Stimulated activated CD4-positive, alpha-beta T cell treated with anti-CD3 and anti-CD28 coated beads, Interleukin-15, amount 100 ng/mL, for 1 hour (primary cell): ENCODE measurements around the gene ITPR3.

Experiments
- DNase-seq, 2 donors: peaks; one replicate each; pipeline ENCODE4 v3.0.0-alpha.2; 2020; ENCODE audit warnings: low read depth in 1 of 2, low spot score in 1 of 2

The ITPR3 gene

GRCh38 chr6:33683576-33684427 lies 62.7 kb downstream of the ITPR3 start:
- DNase-seq = no peak

GRCh38 chr6:33684428-33684896 lies 63.3 kb downstream of the ITPR3 start:
- DNase-seq = no peak

- no peak for DNase-seq
Observed at GRCh38 chr6:33684983-33685382, 63.9 kb downstream of the ITPR3 start.

- no peak for DNase-seq
Observed at GRCh38 chr6:33685411-33686224, 64.5 kb downstream of the ITPR3 start.

GRCh38 chr6:33686225-33686924 lies 65.3 kb downstream of the ITPR3 start:
- DNase-seq = no peak

- DNase-seq = no peak
Observed at GRCh38 chr6:33686981-33687975, 66.2 kb downstream of the ITPR3 start.

GRCh38 chr6:33688006-33688405 lies 66.9 kb downstream of the ITPR3 start:
- no peak for DNase-seq

GRCh38 chr6:33688451-33689147 lies 67.5 kb downstream of the ITPR3 start:
- no peak for DNase-seq

GRCh38 chr6:33689148-33689494 lies 68.0 kb downstream of the ITPR3 start:
- no peak for DNase-seq

GRCh38 chr6:33689879-33690278 lies 68.8 kb downstream of the ITPR3 start:
- DNase-seq = no peak

- no peak for DNase-seq
Observed at GRCh38 chr6:33690766-33691165, 69.6 kb downstream of the ITPR3 start.

- DNase-seq = no peak
Observed at GRCh38 chr6:33691456-33692077, 70.4 kb downstream of the ITPR3 start.

GRCh38 chr6:33692078-33692759 lies 71.1 kb downstream of the ITPR3 start:
- DNase-seq = no peak

GRCh38 chr6:33692760-33693158 lies 71.6 kb downstream of the ITPR3 start:
- DNase-seq = peak in 1 of 2 donors; percentile 35

- no peak for DNase-seq
Observed at GRCh38 chr6:33693186-33694105, 72.3 kb downstream of the ITPR3 start.

GRCh38 chr6:33694401-33694931 lies 73.3 kb downstream of the ITPR3 start:
- peak; percentile 40 to 47 for DNase-seq

GRCh38 chr6:33694977-33695376 lies 73.9 kb downstream of the ITPR3 start:
- DNase-seq = no peak
